GM21717 (cell line): ENCODE results near the gene SH3BGRL2.
"Not testable (repeated sequence)": the region's sequence is repeated elsewhere in the genome, so short reads cannot be mapped to it uniquely, and the experiment has no call there.

ENCODE experiments used
- ATAC-seq: cut with Tn5 transposase; IDR thresholded peaks from one replicate; pipeline ENCODE4 v1.9.1; 2021; ENCODE audit warnings: mild to moderate bottlenecking, moderate library complexity; ENCODE audit not compliant: unreplicated experiment

The SH3BGRL2 gene

DNA sequence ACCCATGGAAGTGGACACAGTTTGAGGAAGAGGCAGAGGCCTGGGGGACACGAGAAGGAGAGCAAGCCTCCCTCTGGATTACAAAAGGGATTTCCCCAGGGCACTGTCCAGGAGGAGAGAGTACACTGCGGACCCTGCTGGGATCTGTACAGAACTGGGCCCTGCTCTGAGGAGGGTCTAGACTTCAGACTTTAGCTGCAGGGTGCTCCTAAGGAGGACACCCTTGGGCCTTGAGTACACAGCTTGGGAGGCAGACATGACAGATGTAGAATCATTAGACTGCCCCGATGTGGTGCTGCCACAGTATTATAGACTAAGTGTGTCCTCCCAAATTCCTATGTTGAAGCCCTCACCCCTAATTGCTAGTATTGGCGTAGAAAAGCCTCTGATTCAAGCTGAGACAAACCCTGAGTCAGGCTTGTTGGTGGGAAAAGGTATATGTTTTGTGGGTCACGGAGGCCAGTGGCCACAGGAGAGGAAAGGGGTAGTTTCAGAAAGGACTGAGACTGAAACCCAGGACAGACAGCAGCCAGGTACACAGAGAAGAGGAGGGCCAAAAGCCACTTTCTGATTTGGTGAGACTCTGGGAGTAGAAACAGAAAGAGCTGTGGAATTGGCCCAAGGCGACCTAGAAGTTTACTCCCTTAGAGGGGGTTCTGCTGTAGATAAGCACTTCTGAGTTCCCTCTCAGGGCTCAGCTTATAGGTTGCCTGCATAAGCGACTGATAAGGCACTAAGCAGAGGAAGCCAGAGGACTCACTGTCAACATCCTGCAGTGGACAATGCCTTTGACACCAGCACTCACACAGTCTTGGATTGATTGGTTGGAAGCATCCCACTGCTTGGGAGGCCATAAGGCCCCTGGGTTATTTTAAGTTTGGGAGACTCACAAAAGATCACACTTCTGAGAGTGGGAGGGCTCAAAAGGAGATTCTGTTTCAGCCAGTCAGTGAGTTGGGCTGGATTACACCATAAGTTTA, 16.5 kb upstream of the SH3BGRL2 start:
- peak; percentile 57 for ATAC-seq

GRCh38 chr6:79617518-79617941, 13.6 kb upstream of the SH3BGRL2 start:
- ATAC-seq, result no peak

DNA sequence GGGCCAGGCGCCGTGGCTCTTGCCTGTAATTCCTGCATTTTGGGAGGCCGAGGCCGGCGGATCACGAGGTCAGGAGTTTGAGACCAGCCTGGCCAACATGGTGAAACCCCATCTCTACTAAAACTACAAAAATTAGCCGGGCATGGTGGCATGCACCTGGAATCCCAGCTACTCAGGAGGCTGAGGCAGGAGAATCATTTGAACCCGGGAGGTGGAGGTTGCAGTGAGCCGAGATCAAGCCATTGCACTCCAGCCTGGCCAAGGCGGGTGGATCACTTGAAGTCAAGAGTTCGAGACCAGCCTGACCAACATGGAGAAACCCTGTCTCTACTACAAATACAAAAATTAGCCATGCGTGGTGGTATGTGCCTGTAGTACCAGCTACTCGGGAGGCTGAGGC, 12.7 kb upstream of the SH3BGRL2 start:
- not testable (repeated sequence) for ATAC-seq

DNA sequence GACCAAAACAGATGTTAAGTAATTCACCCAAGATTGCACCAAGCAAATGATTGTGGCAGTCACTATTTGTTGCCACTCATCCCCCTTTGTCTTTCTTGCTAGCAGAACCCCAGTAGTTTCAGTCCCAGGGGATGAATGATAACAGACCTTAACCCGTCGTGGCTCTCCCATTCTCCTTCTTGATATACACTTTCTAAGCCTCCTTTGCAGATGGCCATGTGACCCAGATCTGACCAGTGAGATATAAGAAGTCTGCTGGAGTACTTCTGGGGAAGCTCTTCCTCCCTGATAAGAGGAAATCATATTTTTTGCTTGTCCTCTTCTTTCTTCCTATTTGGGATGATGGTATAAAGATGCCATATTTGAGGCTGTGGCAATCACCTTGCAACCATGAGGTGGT, 9.6 kb upstream of the SH3BGRL2 start:
- no peak for ATAC-seq

GRCh38 chr6:79622364-79622763, 8.8 kb upstream of the SH3BGRL2 start:
- ATAC-seq, result no peak

GRCh38 chr6:79623106-79623505, 8.0 kb upstream of the SH3BGRL2 start:
- ATAC-seq, result no peak

- ATAC-seq, result no peak
These were observed 5.4 kb upstream of the SH3BGRL2 start for GRCh38 chr6:79625746-79626145.

- ATAC-seq, result no peak
These were observed 4.3 kb upstream of the SH3BGRL2 start for GRCh38 chr6:79626811-79627210.

GRCh38 chr6:79627422-79627821, 3.7 kb upstream of the SH3BGRL2 start:
- ATAC-seq, result no peak

GRCh38 chr6:79628466-79629288, 2.5 kb upstream of the SH3BGRL2 start:
- ATAC-seq, result no peak

GRCh38 chr6:79630380-79630882, 698 bp upstream of the SH3BGRL2 start:
- no peak for ATAC-seq

- ATAC-seq, result no peak
These were observed 604 bp downstream of the SH3BGRL2 start for GRCh38 chr6:79631693-79632172.

GRCh38 chr6:79632580-79632979, 1.5 kb downstream of the SH3BGRL2 start:
- no peak for ATAC-seq

DNA sequence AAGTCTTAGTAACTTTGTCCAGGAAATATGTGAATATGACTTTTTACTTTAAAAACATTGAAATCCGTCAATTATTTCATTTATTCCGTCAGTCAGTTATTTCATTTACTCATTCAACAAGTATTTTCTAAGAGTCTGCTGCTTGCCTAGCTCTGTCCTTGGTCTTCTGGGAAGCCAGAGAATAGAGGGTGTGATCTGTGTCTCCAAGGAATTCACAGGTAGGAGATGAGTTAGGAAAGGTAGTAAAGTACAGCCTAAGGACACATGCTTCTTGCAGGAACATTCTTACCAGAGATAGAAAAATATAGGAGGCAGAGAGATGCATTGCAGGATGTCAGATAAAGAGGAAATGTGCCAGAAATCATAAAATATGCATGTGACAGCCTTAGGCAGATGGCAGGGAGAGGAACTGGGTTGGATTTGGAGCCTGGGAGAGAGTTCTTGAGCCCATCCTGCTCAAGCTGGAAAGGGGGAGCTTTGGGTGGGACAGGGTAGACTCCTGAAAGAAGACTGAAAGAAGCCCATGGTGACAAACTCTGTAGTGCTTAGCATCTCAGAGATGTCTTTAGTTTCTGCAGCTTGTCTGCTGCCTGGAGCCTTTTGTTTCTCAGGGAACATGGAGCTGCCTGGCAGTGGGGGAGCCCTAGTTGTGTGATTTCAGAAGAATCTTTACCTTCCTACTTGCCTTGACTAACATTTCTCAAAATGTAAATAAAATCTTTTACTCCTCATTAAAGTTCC, 3.5 kb downstream of the SH3BGRL2 start:
- no peak for ATAC-seq

DNA sequence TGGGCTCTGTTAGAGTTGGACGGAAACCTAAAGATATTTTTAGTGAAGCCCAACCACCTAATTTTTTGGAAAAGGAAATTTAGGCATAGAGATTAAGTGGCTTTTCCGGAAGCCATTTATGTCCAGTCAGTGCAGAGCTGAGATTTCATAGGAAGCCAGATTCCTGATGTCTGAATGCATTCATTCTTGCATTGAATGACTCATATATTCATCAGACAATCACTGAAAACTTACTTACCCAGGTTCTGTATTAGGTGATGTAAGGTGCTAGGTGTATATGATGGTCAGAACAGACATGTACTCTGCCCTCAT, 4.1 kb downstream of the SH3BGRL2 start:
- ATAC-seq, result no peak

GRCh38 chr6:79636673-79637072, 5.5 kb downstream of the SH3BGRL2 start:
- ATAC-seq, result no peak

- no peak for ATAC-seq
These were observed 9.3 kb downstream of the SH3BGRL2 start for GRCh38 chr6:79640146-79641111.

DNA sequence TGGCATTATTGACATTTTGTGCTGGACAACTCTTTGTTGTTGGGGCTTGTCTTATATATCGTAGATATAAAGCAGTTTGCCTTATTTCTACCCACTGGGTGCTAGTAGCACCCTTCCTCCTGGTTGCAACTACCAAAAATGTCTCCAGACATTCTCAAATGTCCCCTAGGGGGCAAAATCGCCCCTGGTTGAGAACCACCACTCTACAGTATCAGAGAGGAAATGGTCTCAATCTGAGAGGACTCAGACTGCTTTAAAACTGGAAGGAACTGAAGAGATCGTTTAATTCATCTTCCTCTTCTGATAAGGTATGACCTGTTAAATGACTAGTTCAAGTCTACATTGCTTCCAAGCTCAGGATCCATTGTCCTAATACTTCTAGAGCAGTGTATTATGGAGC, 14.9 kb downstream of the SH3BGRL2 start:
- no peak for ATAC-seq

DNA sequence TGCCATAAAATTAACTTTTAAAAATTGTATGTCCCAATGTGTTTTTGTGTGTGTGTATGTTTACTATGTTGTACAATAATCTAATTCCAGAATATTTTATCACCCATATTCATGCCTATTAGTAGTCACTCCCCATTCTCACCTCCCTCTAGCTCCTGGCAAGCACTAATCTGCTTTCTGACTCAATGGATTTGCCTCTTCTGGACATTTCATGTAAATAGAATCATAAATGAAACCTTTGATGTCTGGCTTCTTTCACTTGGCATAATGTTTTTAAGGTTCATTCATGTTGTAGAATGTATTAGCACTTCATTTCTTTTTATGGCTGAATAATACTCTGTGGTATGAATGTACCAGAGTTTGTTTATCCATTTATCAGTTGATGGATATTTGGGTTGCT, 15.4 kb downstream of the SH3BGRL2 start:
- ATAC-seq, result no peak

- ATAC-seq, result no peak
These were observed 16.6 kb downstream of the SH3BGRL2 start for GRCh38 chr6:79647741-79648140.
